ENCODE results near the gene TINAG.

GRCh38 chr6:54291146-54291545, 17.1 kb upstream of the TINAG start:
- TF ChIP-seq CSRNP3 (CRISPR knock-in tag; IDR thresholded peaks at IDR 0.05) = no peak
- no peak for TF ChIP-seq PATZ1 (CRISPR knock-in tag; IDR thresholded peaks at IDR 0.05; ENCODE audit: borderline replicate concordance)
- TF ChIP-seq TOX (CRISPR knock-in tag; IDR thresholded peaks at IDR 0.05; ENCODE audit: borderline replicate concordance) = no peak
- no peak for TF ChIP-seq ZFP30 (CRISPR knock-in tag; IDR thresholded peaks at IDR 0.05)
- TF ChIP-seq, protein P1, sequence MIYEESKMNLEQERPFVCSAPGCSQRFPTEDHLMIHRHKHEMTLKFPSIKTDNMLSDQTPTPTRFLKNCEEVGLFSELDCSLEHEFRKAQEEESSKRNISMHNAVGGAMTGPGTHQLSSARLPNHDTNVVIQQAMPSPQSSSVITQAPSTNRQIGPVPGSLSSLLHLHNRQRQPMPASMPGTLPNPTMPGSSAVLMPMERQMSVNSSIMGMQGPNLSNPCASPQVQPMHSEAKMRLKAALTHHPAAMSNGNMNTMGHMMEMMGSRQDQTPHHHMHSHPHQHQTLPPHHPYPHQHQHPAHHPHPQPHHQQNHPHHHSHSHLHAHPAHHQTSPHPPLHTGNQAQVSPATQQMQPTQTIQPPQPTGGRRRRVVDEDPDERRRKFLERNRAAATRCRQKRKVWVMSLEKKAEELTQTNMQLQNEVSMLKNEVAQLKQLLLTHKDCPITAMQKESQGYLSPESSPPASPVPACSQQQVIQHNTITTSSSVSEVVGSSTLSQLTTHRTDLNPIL (CRISPR knock-in tag; IDR thresholded peaks at IDR 0.05; ENCODE audit: low read depth) = no peak
- TF ChIP-seq OSR1 (CRISPR knock-in tag; IDR thresholded peaks at IDR 0.05) = no peak

Data from SK-N-SH treated with all-trans-retinoic acid at 6 μM for 48 hours (cell line).